ENCODE measurements around the gene ATP5MG.

The ATP5MG gene

DNA sequence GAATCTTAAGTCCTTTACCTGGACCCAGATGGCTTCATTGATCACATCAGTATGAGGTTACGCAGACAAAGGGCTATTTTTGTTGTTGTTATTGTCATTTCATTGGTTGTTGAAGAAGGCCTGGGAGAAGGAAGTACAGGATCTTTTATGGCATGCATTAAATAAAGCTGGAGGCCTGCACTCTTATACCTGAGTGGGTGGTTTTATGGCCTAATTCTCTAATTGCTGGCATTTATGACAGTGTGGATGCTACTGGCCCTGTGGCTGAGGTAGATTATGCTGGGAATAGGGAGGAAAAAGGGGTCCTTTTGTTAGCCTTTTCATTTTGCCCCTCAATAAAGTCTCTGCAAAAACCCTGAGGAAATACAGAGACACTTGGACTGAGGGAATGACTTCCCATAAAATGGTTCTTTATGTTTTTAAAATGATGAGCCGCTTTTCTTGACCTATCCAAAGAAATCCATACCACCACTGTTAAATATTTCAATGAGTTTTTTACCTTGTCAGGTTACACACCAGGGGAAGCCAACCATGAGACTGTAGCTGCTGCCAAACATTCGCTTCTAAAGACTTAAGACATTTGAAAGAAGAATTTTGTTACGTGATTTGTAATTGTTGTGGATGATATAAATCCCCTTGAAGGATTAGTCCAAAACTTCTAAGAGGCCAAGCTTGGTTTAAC, 41.6 kb downstream of the ATP5MG start:
- no peak for DNase-seq

DNA sequence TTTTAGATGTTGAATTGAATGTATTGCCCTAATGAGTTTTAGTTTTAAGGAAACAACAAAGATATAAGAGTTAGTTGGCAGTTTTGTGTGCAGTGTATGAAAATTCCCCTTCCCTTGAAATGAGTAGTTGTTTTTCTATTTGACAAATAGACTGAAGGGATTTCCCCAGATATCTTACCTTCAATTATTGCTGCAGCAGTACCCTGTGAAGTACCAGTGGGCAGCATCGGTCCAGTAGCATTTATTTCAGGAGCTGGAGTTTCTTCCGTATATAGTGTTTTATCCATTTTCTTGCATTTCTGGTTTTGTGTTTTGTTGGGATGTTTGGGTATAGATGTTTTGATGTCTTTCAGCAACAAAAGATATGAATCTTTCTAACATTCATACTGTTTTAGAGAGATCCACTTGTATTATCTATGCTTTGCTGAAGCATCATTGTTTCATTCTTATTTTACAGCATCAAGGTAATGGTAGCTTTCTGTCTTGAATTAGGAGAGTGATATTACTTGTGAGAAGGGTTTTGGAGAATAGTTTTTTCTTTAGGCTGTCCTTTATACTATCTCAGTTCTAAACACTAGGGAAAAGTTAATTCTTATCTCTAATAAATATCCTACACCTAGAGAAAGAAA, 42.3 kb downstream of the ATP5MG start:
- no peak for DNase-seq

DNA sequence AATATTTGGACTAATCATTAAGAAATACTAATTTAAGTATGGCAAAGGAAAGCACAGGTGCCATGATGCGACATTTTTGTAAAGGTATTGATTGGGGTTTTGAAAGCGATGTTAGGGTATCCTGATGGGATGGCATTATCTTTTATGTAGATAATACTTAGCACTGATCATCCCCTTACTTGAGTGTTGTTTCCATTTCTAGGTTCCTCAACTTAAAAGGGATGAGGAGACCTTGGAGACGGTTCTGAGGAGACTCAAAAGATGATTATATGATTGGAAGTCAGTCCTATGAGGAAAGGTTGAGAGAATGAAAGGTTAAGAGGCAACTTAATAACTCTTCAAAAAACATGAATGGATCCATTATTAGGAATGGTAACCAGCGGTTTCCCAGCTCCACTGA, 46.0 kb downstream of the ATP5MG start:
- DNase-seq, result no peak

DNA sequence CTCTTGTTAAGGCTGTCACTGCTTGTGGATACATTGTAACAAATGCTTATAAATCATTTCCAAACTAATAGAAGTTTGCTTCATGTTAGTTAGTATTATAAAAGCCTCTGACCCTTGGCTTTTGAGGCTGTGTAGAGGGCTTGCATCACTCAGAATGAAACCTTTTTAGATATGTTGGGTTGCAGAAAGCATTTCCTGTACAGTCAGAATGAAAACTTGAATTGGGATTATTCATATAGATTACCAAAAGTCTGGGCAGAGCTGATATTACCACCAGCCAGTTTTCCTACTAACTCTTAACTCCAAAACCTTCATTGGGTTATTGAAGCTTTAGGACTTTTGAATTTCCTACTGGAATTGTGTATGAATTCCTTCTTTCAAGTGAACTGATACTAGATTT, 46.9 kb downstream of the ATP5MG start:
- no peak for DNase-seq

GRCh38 chr11:118449316-118449918, 48.0 kb downstream of the ATP5MG start:
- DNase-seq, result no peak

DNA sequence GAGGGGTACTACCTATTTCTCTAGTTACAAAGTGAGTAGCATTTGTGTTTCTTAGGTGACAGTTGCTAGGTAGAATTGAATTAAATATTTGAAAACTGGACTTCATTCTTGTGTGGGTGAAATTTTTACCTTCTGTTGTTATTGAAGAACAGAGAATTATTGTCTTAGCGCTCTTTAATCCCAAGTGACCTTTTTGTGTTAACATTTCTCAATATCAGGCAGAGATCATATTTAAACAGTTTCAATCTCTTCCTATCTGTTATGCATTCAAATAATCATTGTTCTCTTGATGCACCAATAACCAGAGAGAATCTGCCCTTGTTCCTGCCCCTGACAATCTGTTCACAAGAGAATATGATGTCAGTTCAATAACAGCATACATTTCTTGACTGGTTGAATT, 49.0 kb downstream of the ATP5MG start:
- DNase-seq, result no peak
